Measurements from ENCODE around the gene DEPDC7. TPM values are rescaled to one million over a fixed set of nuclear protein-coding genes. Genes with fewer than 3 reads are reported as not detected.
"Not testable (repeated sequence)": the region's sequence is repeated elsewhere in the genome, so short reads cannot be mapped to it uniquely, and the experiment has no call there.

Gene DEPDC7
- total RNA-seq, 1 donor from 2014 or later, result 3.7 TPM

DNA sequence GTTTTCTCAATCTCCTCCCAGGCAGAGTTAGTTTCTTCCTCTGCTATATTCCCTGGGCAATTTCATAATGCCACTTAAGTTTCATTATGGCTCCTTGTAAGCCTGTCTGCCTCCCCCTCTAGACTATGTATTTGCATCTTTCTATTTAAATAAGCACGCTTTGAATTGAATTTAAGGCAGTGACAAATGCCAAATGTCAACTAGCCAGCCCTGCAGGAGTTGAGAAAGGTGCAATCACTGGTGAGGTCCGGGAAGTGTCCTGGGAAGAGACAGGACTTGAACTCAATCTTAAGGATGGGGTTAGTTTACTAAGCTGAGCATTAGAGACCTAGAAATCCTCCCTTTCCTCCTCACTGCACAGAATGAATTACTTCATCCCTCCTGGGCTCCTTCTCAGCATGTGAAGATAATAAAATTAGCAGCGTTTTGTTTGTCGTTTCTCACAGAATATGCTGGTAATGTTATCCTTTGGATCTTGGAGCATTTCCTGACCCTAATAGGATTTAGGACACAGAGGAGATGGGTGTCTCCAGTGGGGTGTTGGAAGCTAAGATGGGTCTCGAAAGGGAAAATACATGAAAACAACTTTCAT is 25.3 kb downstream of the DEPDC7 start:
- peak overlapping the region; percentile 97 for H3K27ac Mint-ChIP-seq
- TF ChIP-seq, protein P1, sequence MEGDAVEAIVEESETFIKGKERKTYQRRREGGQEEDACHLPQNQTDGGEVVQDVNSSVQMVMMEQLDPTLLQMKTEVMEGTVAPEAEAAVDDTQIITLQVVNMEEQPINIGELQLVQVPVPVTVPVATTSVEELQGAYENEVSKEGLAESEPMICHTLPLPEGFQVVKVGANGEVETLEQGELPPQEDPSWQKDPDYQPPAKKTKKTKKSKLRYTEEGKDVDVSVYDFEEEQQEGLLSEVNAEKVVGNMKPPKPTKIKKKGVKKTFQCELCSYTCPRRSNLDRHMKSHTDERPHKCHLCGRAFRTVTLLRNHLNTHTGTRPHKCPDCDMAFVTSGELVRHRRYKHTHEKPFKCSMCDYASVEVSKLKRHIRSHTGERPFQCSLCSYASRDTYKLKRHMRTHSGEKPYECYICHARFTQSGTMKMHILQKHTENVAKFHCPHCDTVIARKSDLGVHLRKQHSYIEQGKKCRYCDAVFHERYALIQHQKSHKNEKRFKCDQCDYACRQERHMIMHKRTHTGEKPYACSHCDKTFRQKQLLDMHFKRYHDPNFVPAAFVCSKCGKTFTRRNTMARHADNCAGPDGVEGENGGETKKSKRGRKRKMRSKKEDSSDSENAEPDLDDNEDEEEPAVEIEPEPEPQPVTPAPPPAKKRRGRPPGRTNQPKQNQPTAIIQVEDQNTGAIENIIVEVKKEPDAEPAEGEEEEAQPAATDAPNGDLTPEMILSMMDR (conservative IDR thresholded peaks at IDR 0.05), result no peak
- no peak for DNase-seq (ENCODE audit: extremely low spot score, unreplicated experiment)
- peaks cover 4% of the 10 kb centered on the region for H3K9me3 Mint-ChIP-seq
- H3K4me1 Mint-ChIP-seq (ENCODE audit: unreplicated experiment), result peaks cover 17% of the 10 kb centered on the region
- no peaks in the 10 kb centered on the region for H3K27me3 Mint-ChIP-seq
- peak overlapping the region; percentile 96 for H3K4me3 Mint-ChIP-seq
- peaks cover 20% of the 10 kb centered on the region for H3K36me3 Mint-ChIP-seq

DNA sequence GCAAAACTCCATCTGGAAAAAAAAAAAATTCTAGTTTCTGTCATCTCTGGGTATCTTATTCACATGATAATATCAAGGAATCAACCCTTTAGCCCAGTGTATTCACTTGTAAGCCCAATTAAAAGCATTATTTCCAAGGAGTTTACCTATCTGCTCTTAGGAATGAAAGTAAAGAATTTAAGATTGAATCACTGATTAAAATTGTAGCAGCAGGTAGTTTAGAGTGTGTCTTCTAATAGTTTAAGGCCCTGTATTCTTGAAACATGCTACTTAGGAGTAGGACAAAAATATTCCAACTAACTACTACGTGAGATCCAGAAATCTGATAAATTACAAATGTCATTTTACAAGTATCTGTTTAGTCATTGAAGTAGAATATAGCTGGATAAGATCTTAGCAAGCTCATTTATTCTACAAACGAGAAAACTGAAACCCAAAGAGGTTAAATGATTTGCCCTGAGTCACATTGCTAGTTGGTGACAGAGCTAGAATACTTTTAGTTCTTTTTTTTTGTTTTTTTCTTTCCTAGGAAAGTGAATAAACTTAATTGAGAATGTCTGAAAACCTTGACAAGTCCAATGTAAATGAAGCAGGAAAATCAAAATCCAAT is 27.6 kb downstream of the DEPDC7 start:
- peak overlapping the region; percentile 5 for H3K4me3 Mint-ChIP-seq
- peak overlapping the region; percentile 54 for H3K27ac Mint-ChIP-seq
- H3K4me1 Mint-ChIP-seq (ENCODE audit: unreplicated experiment), result peaks cover 17% of the 10 kb centered on the region
- peaks cover 4% of the 10 kb centered on the region for H3K9me3 Mint-ChIP-seq
- peaks cover 38% of the 10 kb centered on the region for H3K36me3 Mint-ChIP-seq
- H3K27me3 Mint-ChIP-seq, result no peaks in the 10 kb centered on the region
- no peak for DNase-seq (ENCODE audit: extremely low spot score, unreplicated experiment)
- TF ChIP-seq, protein P1 (conservative IDR thresholded peaks at IDR 0.05), result no peak

DNA sequence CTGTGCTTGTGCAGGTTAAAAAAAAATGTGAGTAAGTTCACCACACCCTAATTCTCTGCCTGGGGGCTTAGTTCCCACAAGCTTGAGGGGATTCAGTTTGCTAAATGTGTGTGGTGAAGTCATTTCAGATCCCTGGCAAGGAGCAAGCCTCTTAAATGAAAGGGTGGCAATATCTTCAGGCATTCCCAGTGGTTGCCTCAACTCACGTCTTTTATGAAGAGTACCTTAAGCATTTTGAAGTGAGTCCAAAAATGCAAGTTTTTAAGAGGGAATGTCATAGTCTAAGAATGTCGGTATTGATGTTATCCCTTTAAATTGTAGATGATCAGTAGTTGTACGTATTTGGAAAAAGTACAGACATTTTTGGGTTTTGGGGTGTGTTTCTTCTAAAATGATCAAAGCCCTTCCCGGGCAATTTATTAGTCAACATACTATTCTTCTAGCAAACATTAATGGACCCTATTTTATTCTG is 28.6 kb downstream of the DEPDC7 start:
- H3K27me3 Mint-ChIP-seq, result no peaks in the 10 kb centered on the region
- H3K9me3 Mint-ChIP-seq, result peaks cover 4% of the 10 kb centered on the region
- TF ChIP-seq, protein P1 (conservative IDR thresholded peaks at IDR 0.05), result no peak
- DNase-seq (ENCODE audit: extremely low spot score, unreplicated experiment), result no peak
- H3K4me3 Mint-ChIP-seq, result no peak overlapping the region
- H3K4me1 Mint-ChIP-seq (ENCODE audit: unreplicated experiment), result peaks cover 18% of the 10 kb centered on the region
- no peak overlapping the region for H3K27ac Mint-ChIP-seq
- H3K36me3 Mint-ChIP-seq, result peaks cover 41% of the 10 kb centered on the region

DNA sequence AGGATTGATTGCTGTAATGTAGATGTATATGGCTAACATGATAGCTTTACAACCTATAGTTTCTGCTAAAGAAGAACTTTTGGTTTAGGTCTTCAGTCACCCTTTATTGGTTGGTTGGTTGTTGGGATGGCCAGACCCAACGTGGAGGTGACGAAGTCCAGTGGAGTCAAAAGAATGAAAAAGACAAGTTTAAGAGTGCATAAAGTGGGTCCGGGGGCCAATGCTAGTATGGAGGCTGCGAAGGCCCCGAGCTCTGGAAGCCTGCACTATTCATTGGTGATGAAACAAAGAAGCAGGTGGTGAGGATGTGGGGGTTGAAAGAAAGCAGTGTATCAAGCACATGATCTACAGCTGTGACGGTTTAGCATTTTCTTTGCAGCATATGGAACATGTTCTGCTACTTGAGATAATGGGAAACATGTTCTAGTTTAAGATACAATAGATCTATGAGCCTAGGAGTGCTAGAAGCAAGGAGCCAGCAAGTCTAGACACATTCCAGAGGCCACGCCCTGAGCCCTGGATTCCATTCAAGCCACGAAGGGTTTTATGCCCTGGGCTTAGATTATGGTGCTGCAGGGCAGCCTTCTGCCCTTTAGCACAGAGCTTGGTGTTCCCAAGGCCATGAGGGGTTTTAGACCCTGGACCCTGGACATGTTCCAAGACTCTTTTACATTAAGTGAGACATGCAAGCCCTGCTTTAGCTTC is 30.0 kb downstream of the DEPDC7 start:
- DNase-seq (ENCODE audit: extremely low spot score, unreplicated experiment), result no peak
- peak overlapping the region; percentile 55 for H3K4me3 Mint-ChIP-seq
- peaks cover 21% of the 10 kb centered on the region for H3K4me1 Mint-ChIP-seq (ENCODE audit: unreplicated experiment)
- peaks cover 4% of the 10 kb centered on the region for H3K9me3 Mint-ChIP-seq
- H3K27ac Mint-ChIP-seq, result peak overlapping the region; percentile 86
- TF ChIP-seq, protein P1 (conservative IDR thresholded peaks at IDR 0.05), result no peak
- no peaks in the 10 kb centered on the region for H3K27me3 Mint-ChIP-seq
- H3K36me3 Mint-ChIP-seq, result peaks cover 41% of the 10 kb centered on the region

DNA sequence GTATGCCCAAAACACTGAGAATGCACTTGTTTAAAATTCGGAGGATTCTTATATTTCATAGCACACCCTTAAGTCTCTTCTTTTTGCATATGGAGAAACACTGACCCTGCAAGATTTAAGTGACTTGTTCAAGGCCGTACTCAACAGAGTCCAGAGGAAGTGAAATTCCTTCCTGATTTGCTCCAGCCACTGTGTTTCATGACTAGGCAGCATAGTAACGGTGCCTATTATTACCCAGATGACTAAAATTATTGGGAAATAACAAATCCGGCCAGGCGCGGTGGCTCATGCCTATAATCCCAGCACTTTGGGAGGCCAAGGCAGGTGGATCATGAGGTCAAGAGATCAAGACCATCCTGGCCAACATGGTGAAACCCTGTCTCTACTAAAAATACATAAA is 33.0 kb downstream of the DEPDC7 start:
- not testable (repeated sequence) for DNase-seq (ENCODE audit: extremely low spot score, unreplicated experiment); H3K27me3 Mint-ChIP-seq; H3K27ac Mint-ChIP-seq; H3K4me3 Mint-ChIP-seq; H3K9me3 Mint-ChIP-seq
- Mint-ChIP-seq H3K36me3 (peaks cover 36% of the 10 kb centered on the region), H3K4me1 (ENCODE audit: unreplicated experiment) (peaks cover 15% of the 10 kb centered on the region)

DNA sequence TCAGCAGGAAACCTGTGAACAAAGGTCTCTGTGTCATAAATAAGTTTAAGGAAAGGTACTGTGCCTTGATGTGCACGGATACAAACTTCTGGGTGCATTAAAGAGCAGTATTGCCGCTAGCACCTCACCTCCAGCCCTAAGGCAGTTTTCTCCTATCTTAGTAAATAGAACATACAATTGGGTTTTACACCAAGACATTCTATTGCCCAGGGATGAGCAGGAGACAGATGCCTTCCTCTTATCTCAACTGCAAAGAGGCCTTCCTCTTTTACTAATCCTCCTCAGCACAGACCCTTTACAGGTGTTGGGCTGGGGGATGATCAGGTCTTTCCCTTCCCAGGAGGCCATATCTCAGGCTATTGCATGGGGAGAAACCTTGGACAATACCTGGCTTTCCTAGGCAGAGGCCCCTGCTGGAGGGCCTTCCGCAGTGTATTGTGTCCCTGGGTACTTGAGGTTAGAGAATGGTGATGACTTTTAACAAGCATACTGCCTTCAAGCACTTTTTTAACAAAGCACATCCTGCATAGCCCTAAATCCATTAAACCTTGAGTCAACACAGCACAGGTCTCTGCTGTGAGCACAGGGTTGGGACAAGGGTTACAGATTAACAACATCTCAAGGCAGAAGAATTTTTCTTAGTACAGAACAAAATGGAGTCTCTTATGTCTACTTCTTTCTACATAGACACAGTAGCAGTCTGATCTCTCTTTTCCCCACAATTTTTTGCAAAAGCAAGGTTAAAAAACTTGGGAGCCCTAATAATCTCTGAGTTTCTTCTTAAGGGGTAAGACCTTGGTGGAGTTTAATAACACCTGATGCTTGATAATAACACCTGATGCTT is 34.1 kb downstream of the DEPDC7 start:
- H3K27me3 Mint-ChIP-seq; H3K9me3 Mint-ChIP-seq; H3K4me3 Mint-ChIP-seq; DNase-seq (ENCODE audit: extremely low spot score, unreplicated experiment): not testable (repeated sequence)
- Mint-ChIP-seq H3K27ac (peak overlapping the region; percentile 48), H3K4me1 (ENCODE audit: unreplicated experiment) (peaks cover 15% of the 10 kb centered on the region), H3K36me3 (peaks cover 28% of the 10 kb centered on the region)
